Activated T-cell treated with anti-CD3 and anti-CD28 coated beads for 4 hours (primary cell): Measurements from ENCODE around the gene CAMK2G.

Experiments
- DNase-seq: peaks from one replicate; pipeline ENCODE4 v3.0.0-alpha.2; 2020

Gene CAMK2G

DNA sequence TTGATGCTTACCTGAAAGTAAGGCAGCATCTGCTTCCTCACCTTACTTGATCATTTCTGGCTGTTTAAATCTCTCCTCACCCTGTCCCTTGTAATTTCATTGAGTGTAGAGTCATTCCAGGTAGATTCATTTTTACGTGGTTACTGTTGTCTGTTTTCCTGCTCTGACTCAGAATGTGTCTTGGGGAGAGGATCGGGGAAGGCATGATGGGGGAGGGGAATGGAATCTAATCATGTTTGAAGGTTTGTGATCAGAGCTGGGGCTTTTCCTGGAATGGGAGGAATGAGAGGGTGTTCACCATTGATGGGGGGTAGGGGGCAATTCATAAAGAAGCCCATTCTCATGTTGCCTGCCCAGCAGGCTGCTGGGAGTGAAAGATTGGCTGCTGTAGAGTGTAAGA, 111.4 kb downstream of the CAMK2G start:
- DNase-seq: no peak
